Osteoblast (primary cell): ENCODE measurements around the gene PIP4K2B. TPM values are rescaled to one million over a fixed set of nuclear protein-coding genes. Genes with fewer than 3 reads are reported as not detected.
A peak's percentile ranks its signal among the peaks of the same experiment; 100 is the strongest.

Experiments used
- DNase-seq: peaks from one replicate; pipeline ENCODE4 v3.0.0; 2011; ENCODE audit warnings: low spot score, mixed read lengths; ENCODE audit not compliant: insufficient read length; ENCODE audit errors: missing footprints
- H2AFZ ChIP-seq: 2 replicates; pipeline ENCODE4 v1.6.0; 2011; ENCODE audit warnings: mild to moderate bottlenecking, low read length
- H3K27ac ChIP-seq: 2 replicates; pipeline ENCODE4 v1.5.1; 2011; ENCODE audit warnings: mild to moderate bottlenecking, low read depth, low read length, moderate library complexity
- H3K27me3 ChIP-seq: 2 replicates; pipeline ENCODE4 v1.6.0; 2012; ENCODE audit warnings: mild to moderate bottlenecking, control low read depth, inconsistent platforms, low read length, moderate library complexity; ENCODE audit not compliant: insufficient read depth
- H3K36me3 ChIP-seq: 2 replicates; pipeline ENCODE4 v1.5.1; 2011; ENCODE audit warnings: mild to moderate bottlenecking, low read length, control low read depth, moderate library complexity; ENCODE audit not compliant: insufficient read depth
- H3K4me1 ChIP-seq: 2 replicates; pipeline ENCODE4 v1.5.1; 2011; ENCODE audit warnings: mild to moderate bottlenecking, low read length, control low read depth, moderate library complexity; ENCODE audit not compliant: insufficient read depth
- H3K4me2 ChIP-seq: 2 replicates; pipeline ENCODE4 v1.6.0; 2011; ENCODE audit warnings: mild to moderate bottlenecking, low read length; ENCODE audit not compliant: insufficient read depth
- H3K4me3 ChIP-seq: fragments of 200-600 bp; sonication (generic); 3 replicates; pipeline ENCODE4 v1.5.1; 2012; ENCODE audit warnings: mild to moderate bottlenecking, low read length, inconsistent platforms; ENCODE audit not compliant: insufficient read depth
- H3K79me2 ChIP-seq: 2 replicates; pipeline ENCODE4 v1.6.0; 2012; ENCODE audit warnings: mild to moderate bottlenecking, low read length, control low read depth, inconsistent platforms; ENCODE audit not compliant: insufficient read depth
- H3K9me3 ChIP-seq: 2 replicates; pipeline ENCODE4 v1.5.1; 2011; ENCODE audit warnings: low read depth, low read length, control low read depth
- H4K20me1 ChIP-seq: 2 replicates; pipeline ENCODE4 v1.6.0; 2012; ENCODE audit warnings: mild to moderate bottlenecking, low read length, control low read depth; ENCODE audit not compliant: insufficient read depth
- CTCF ChIP-seq: IDR thresholded peaks from 2 replicates; pipeline ENCODE4 v1.5.1; 2011; ENCODE audit warnings: mild to moderate bottlenecking, low read depth, low read length, moderate library complexity; ENCODE audit errors: extremely low read depth
- total RNA-seq: library from RNA; depleted of rRNA; stranded (reverse); fragments of >200 nt; gene quantifications from 2 replicates; pipeline ENCODE4 v1.2.3, GENCODE V29; 2012

The PIP4K2B gene
- total RNA-seq, 1 donor: 48.1 TPM

GRCh38 chr17:38740044-38740443 lies 59.3 kb downstream of the PIP4K2B start:
- no peaks in the 10 kb centered on the region for H3K27me3 ChIP-seq
- no peak overlapping the region for H3K4me3 ChIP-seq
- DNase-seq: peak; percentile 48
- peaks cover 46% of the 10 kb centered on the region for H3K36me3 ChIP-seq
- TF ChIP-seq CTCF: no peak
- no peak overlapping the region for H2AFZ ChIP-seq
- no peaks in the 10 kb centered on the region for H3K9me3 ChIP-seq
- H3K4me2 ChIP-seq: no peak overlapping the region
- H4K20me1 ChIP-seq: peaks cover 63% of the 10 kb centered on the region
- peaks cover 72% of the 10 kb centered on the region for H3K79me2 ChIP-seq
- peaks cover 29% of the 10 kb centered on the region for H3K4me1 ChIP-seq
- H3K27ac ChIP-seq: no peak overlapping the region

GRCh38 chr17:38739305-38739704 lies 60.1 kb downstream of the PIP4K2B start:
- peaks cover 65% of the 10 kb centered on the region for H4K20me1 ChIP-seq
- peaks cover 68% of the 10 kb centered on the region for H3K79me2 ChIP-seq
- no peak overlapping the region for H3K27ac ChIP-seq
- peak; percentile 71 for DNase-seq
- no peak overlapping the region for H3K4me2 ChIP-seq
- H3K4me3 ChIP-seq: no peak overlapping the region
- H3K27me3 ChIP-seq: no peaks in the 10 kb centered on the region
- no peaks in the 10 kb centered on the region for H3K9me3 ChIP-seq
- H2AFZ ChIP-seq: no peak overlapping the region
- peaks cover 30% of the 10 kb centered on the region for H3K4me1 ChIP-seq
- TF ChIP-seq CTCF: no peak
- H3K36me3 ChIP-seq: peaks cover 46% of the 10 kb centered on the region

- Histone ChIP-seq H2AFZ (no peak overlapping the region), H3K9me3 (no peaks in the 10 kb centered on the region), H3K27me3 (no peaks in the 10 kb centered on the region), H3K27ac (no peak overlapping the region), H3K4me3 (no peak overlapping the region), H3K36me3 (peaks cover 53% of the 10 kb centered on the region), H3K4me2 (no peak overlapping the region), H3K4me1 (peaks cover 30% of the 10 kb centered on the region), H4K20me1 (peaks cover 65% of the 10 kb centered on the region), H3K79me2 (peaks cover 67% of the 10 kb centered on the region)
- no peak for TF ChIP-seq CTCF
- DNase-seq: peak; percentile 46
These were observed 60.7 kb downstream of the PIP4K2B start for GRCh38 chr17:38738686-38739085.

- Histone ChIP-seq H3K4me1 (peaks cover 30% of the 10 kb centered on the region), H3K27me3 (no peaks in the 10 kb centered on the region), H3K4me3 (no peak overlapping the region), H3K79me2 (peaks cover 67% of the 10 kb centered on the region), H3K36me3 (peaks cover 58% of the 10 kb centered on the region), H4K20me1 (peaks cover 65% of the 10 kb centered on the region), H3K27ac (no peak overlapping the region), H3K9me3 (no peaks in the 10 kb centered on the region), H2AFZ (no peak overlapping the region), H3K4me2 (no peak overlapping the region)
- DNase-seq: peak; percentile 74
- TF ChIP-seq CTCF: no peak
These were observed 61.2 kb downstream of the PIP4K2B start for GRCh38 chr17:38738007-38738662.
